Lower leg skin (tissue), 3 donors: Measurements from ENCODE around the gene GLCE.

Experiments
- POLR2A ChIP-seq, 2 donors: fragments of 450-650 bp; IDR thresholded peaks; one replicate each; pipeline ENCODE4 v1.6.1; 2016 to 2017; ENCODE audit warnings: antibody characterized with exemption in 2 of 2, mild to moderate bottlenecking in 1 of 2, moderate library complexity in 1 of 2
- TF ChIP-seq, protein P1 (sequence below), 3 donors: fragments of 450-650 bp; IDR thresholded peaks; one replicate each; pipeline ENCODE4 v1.5.1; 2016; ENCODE audit warnings: antibody characterized with exemption in 3 of 3, mild to moderate bottlenecking in 3 of 3, moderate library complexity in 2 of 3

- TF ChIP-seq, protein P1, sequence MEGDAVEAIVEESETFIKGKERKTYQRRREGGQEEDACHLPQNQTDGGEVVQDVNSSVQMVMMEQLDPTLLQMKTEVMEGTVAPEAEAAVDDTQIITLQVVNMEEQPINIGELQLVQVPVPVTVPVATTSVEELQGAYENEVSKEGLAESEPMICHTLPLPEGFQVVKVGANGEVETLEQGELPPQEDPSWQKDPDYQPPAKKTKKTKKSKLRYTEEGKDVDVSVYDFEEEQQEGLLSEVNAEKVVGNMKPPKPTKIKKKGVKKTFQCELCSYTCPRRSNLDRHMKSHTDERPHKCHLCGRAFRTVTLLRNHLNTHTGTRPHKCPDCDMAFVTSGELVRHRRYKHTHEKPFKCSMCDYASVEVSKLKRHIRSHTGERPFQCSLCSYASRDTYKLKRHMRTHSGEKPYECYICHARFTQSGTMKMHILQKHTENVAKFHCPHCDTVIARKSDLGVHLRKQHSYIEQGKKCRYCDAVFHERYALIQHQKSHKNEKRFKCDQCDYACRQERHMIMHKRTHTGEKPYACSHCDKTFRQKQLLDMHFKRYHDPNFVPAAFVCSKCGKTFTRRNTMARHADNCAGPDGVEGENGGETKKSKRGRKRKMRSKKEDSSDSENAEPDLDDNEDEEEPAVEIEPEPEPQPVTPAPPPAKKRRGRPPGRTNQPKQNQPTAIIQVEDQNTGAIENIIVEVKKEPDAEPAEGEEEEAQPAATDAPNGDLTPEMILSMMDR (IDR thresholded peaks at IDR 0.05), result no peak
- TF ChIP-seq POLR2A (IDR thresholded peaks at IDR 0.05), result no peak
These were observed 115.6 kb downstream of the GLCE start for GRCh38 chr15:69275933-69276560.
